HFFc6 (cell line): ENCODE measurements around the gene RMI2. TPM values are rescaled to one million over a fixed set of nuclear protein-coding genes. Genes with fewer than 3 reads are reported as not detected.

Experiments
- DNase-seq: peaks from one replicate; pipeline ENCODE4 v3.0.0-alpha.2; 2018
- H3K27ac Mint-ChIP-seq: 2 replicates; pipeline ENCODE4 v1.8.0; 2020; ENCODE audit warnings: mild to moderate bottlenecking, mixed read lengths
- H3K27me3 Mint-ChIP-seq: 2 replicates; pipeline ENCODE4 v1.8.0; 2021; ENCODE audit warnings: mild to moderate bottlenecking, moderate library complexity, mixed read lengths; ENCODE audit not compliant: insufficient read depth
- H3K36me3 Mint-ChIP-seq: 2 replicates; pipeline ENCODE4 v1.8.0; 2021; ENCODE audit warnings: low read depth, mixed read lengths
- H3K4me1 Mint-ChIP-seq: 2 replicates; pipeline ENCODE4 v1.8.0; 2020; ENCODE audit warnings: low read depth, mixed read lengths
- H3K4me3 Mint-ChIP-seq: 2 replicates; pipeline ENCODE4 v1.8.0; 2020; ENCODE audit warnings: mild to moderate bottlenecking, moderate library complexity, mixed read lengths
- H3K9me3 Mint-ChIP-seq: 2 replicates; pipeline ENCODE4 v1.8.0; 2020; ENCODE audit warnings: mild to moderate bottlenecking, mixed read lengths
- CTCF ChIP-seq: fragments of 200-600 bp; sonication (generic); IDR thresholded peaks from 2 replicates; pipeline ENCODE4 v1.5.0; 2021; ENCODE audit warnings: antibody characterized with exemption, mild to moderate bottlenecking
- total RNA-seq, 6 experiments: library from RNA; stranded (reverse); fragmentation: NEBNext Ultra II Directional; extraction: Animal tissue kit (Norgen Biotek cat#: 25700); gene quantifications; 2 replicates in 1 of 6; 3 replicates in 5 of 6; pipeline ENCODE4 v1.2.3, GENCODE V29; 2021

Gene RMI2
- total RNA-seq, 6 experiments from 2014 or later = 7.3 to 16.2 (median 14.2) TPM

- Mint-ChIP-seq H3K36me3 (no peaks in the 10 kb centered on the region), H3K4me3 (peak overlapping the region; percentile 77), H3K9me3 (no peaks in the 10 kb centered on the region), H3K27ac (peak overlapping the region; percentile 56), H3K4me1 (peaks cover 40% of the 10 kb centered on the region), H3K27me3 (peaks cover 2% of the 10 kb centered on the region; the same call in 1 of the 2 replicates)
- no peak; the same call in 1 of the 2 replicates for TF ChIP-seq CTCF
- DNase-seq = peak; percentile 84
Observed at GRCh38 chr16:11328172-11329070, 16.8 kb upstream of the RMI2 start.

- H3K4me3 Mint-ChIP-seq = peak overlapping the region; percentile 77
- no peaks in the 10 kb centered on the region for H3K9me3 Mint-ChIP-seq
- H3K27me3 Mint-ChIP-seq = no peaks in the 10 kb centered on the region
- no peaks in the 10 kb centered on the region for H3K36me3 Mint-ChIP-seq
- peaks cover 47% of the 10 kb centered on the region for H3K4me1 Mint-ChIP-seq
- DNase-seq = no peak
- TF ChIP-seq CTCF = no peak
- peak overlapping the region; percentile 56 for H3K27ac Mint-ChIP-seq
Observed at GRCh38 chr16:11329071-11329491, 16.2 kb upstream of the RMI2 start.

GRCh38 chr16:11329891-11330290 lies 15.4 kb upstream of the RMI2 start:
- no peaks in the 10 kb centered on the region for H3K9me3 Mint-ChIP-seq
- H3K4me1 Mint-ChIP-seq = peaks cover 48% of the 10 kb centered on the region
- H3K27me3 Mint-ChIP-seq = no peaks in the 10 kb centered on the region
- H3K27ac Mint-ChIP-seq = no peak overlapping the region
- no peaks in the 10 kb centered on the region for H3K36me3 Mint-ChIP-seq
- H3K4me3 Mint-ChIP-seq = no peak overlapping the region
- TF ChIP-seq CTCF = no peak
- DNase-seq = no peak

- Mint-ChIP-seq H3K4me3 (no peak overlapping the region), H3K27ac (no peak overlapping the region), H3K36me3 (no peaks in the 10 kb centered on the region), H3K4me1 (peaks cover 48% of the 10 kb centered on the region), H3K9me3 (no peaks in the 10 kb centered on the region), H3K27me3 (no peaks in the 10 kb centered on the region)
- DNase-seq = no peak
- no peak for TF ChIP-seq CTCF
Observed at GRCh38 chr16:11330526-11331237, 14.6 kb upstream of the RMI2 start.

- no peak for DNase-seq
- no peaks in the 10 kb centered on the region for H3K9me3 Mint-ChIP-seq
- H3K4me3 Mint-ChIP-seq = no peak overlapping the region
- H3K27me3 Mint-ChIP-seq = no peaks in the 10 kb centered on the region
- H3K36me3 Mint-ChIP-seq = no peaks in the 10 kb centered on the region
- peaks cover 47% of the 10 kb centered on the region for H3K4me1 Mint-ChIP-seq
- no peak overlapping the region for H3K27ac Mint-ChIP-seq
- TF ChIP-seq CTCF = no peak
Observed at GRCh38 chr16:11331967-11332366, 13.3 kb upstream of the RMI2 start.
